ENCODE results near the gene LAMTOR2.
A peak's percentile ranks its signal among the peaks of the same experiment; 100 is the strongest.
"Not testable (repeated sequence)": the region's sequence is repeated elsewhere in the genome, so short reads cannot be mapped to it uniquely, and the experiment has no call there.

Gene LAMTOR2

DNA sequence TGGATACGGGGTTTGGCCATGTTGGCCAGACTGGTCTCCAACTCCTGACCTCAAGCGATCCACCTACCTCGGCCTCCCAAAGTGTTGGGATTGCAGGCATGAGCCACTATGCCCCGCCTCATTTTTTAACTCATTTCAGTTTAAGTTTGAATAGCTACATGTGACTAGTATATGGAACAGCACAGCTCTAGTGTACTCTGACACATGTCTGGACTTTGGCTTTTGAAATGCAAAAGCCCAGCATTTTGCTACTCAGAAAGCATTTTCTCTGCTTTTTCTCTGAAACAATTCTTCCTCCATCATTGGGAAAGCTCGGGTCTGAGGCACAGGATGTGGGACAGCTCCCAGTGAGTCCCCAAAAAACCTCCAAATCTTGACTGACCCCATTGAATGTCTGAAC, 29.8 kb upstream of the LAMTOR2 start:
- H3K9ac ChIP-seq (ENCODE audit: low read length): no peak overlapping the region
- no peak overlapping the region for H3K27ac ChIP-seq (ENCODE audit: low read depth, low read length)
- H3K4me3 ChIP-seq (ENCODE audit: low read depth, low read length): no peak overlapping the region
- H3K36me3 ChIP-seq (ENCODE audit: control insufficient read depth, insufficient read depth, low read length): peaks cover under 1% of the 10 kb centered on the region; the same call in 1 of the 2 replicates
- H3K9me3 ChIP-seq (ENCODE audit: control insufficient read depth, insufficient read depth, low read depth, low read length): no peaks in the 10 kb centered on the region
- peaks cover 2% of the 10 kb centered on the region for H3K4me1 ChIP-seq (ENCODE audit: control insufficient read depth, insufficient read depth, low read length)
- H3K27me3 ChIP-seq (ENCODE audit: control insufficient read depth, insufficient read depth, low read length): no peaks in the 10 kb centered on the region

DNA sequence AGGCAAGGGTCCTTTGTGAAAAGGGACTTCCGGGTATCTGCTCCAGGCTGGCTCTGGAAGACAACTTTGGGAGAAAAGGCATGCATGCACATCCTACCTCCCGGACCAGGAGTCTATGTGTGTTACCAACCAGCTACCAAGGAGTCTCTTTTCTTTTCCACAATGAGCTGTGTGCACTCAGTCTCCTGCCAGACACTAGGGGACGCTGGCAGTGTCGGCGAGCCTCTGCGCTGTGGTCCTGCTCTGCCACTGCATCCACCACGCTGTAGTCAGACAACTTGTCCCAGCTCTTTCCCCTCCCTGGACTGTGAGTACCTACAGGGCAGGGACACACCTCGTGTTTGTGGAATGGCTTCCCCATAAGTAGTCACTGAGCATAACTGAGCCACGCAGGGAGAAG, 28.7 kb upstream of the LAMTOR2 start:
- Histone ChIP-seq H3K27ac (ENCODE audit: low read depth, low read length) (no peak overlapping the region), H3K9ac (ENCODE audit: low read length) (no peak overlapping the region)

GRCh38 chr1:156026588-156026987, 28.0 kb upstream of the LAMTOR2 start:
- Histone ChIP-seq H3K27ac (ENCODE audit: low read depth, low read length) (no peak overlapping the region), H3K4me1 (ENCODE audit: control insufficient read depth, insufficient read depth, low read length) (no peaks in the 10 kb centered on the region), H3K4me3 (ENCODE audit: low read depth, low read length) (no peak overlapping the region), H3K36me3 (ENCODE audit: control insufficient read depth, insufficient read depth, low read length) (no peaks in the 10 kb centered on the region), H3K27me3 (ENCODE audit: control insufficient read depth, insufficient read depth, low read length) (no peaks in the 10 kb centered on the region), H3K9ac (ENCODE audit: low read length) (no peak overlapping the region), H3K9me3 (ENCODE audit: control insufficient read depth, insufficient read depth, low read depth, low read length) (no peaks in the 10 kb centered on the region)

More for the DNA sequence above, 28.7 kb upstream of the LAMTOR2 start:
- H3K4me3 ChIP-seq (ENCODE audit: low read depth, low read length): no peak overlapping the region
- H3K27me3 ChIP-seq (ENCODE audit: control insufficient read depth, insufficient read depth, low read length): no peaks in the 10 kb centered on the region
- H3K9me3 ChIP-seq (ENCODE audit: control insufficient read depth, insufficient read depth, low read depth, low read length): no peaks in the 10 kb centered on the region
- no peaks in the 10 kb centered on the region for H3K36me3 ChIP-seq (ENCODE audit: control insufficient read depth, insufficient read depth, low read length)
- no peaks in the 10 kb centered on the region for H3K4me1 ChIP-seq (ENCODE audit: control insufficient read depth, insufficient read depth, low read length)

DNA sequence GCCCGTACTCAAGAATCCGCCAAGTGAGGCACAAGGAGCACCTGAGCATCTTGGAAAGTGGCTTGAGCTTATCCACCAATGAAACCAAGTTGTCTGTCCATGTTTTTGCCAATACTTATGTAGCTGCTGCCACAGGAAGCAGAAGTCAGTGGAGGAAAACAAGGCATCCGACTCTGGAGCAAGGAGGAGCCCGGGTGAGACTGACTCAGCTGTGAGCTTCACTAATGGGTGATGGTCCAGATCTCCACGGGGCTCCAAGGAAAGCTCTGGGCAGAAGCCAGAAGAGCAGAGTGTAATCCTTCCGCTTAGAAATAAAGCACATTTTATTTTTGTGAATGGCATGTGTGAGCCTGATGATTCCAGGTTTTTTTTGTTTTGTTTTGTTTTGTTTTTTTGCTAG, 21.6 kb upstream of the LAMTOR2 start:
- Histone ChIP-seq H3K4me1 (ENCODE audit: control insufficient read depth, insufficient read depth, low read length) (no peaks in the 10 kb centered on the region), H3K36me3 (ENCODE audit: control insufficient read depth, insufficient read depth, low read length) (peaks cover 12% of the 10 kb centered on the region), H3K4me3 (ENCODE audit: low read depth, low read length) (no peak overlapping the region), H3K9me3 (ENCODE audit: control insufficient read depth, insufficient read depth, low read depth, low read length) (no peaks in the 10 kb centered on the region), H3K27me3 (ENCODE audit: control insufficient read depth, insufficient read depth, low read length) (no peaks in the 10 kb centered on the region), H3K9ac (ENCODE audit: low read length) (no peak overlapping the region), H3K27ac (ENCODE audit: low read depth, low read length) (no peak overlapping the region)

- not testable (repeated sequence) for H3K4me1 ChIP-seq (ENCODE audit: control insufficient read depth, insufficient read depth, low read length); H3K9ac ChIP-seq (ENCODE audit: low read length)
These were observed 19.6 kb upstream of the LAMTOR2 start for GRCh38 chr1:156034991-156035390.

GRCh38 chr1:156042828-156043227, 11.8 kb upstream of the LAMTOR2 start:
- peaks cover 58% of the 10 kb centered on the region for H3K36me3 ChIP-seq (ENCODE audit: control insufficient read depth, insufficient read depth, low read length)
- H3K27me3 ChIP-seq (ENCODE audit: control insufficient read depth, insufficient read depth, low read length): no peaks in the 10 kb centered on the region
- H3K9ac ChIP-seq (ENCODE audit: low read length): no peak overlapping the region
- H3K4me3 ChIP-seq (ENCODE audit: low read depth, low read length): no peak overlapping the region
- no peaks in the 10 kb centered on the region for H3K4me1 ChIP-seq (ENCODE audit: control insufficient read depth, insufficient read depth, low read length)
- no peak overlapping the region for H3K27ac ChIP-seq (ENCODE audit: low read depth, low read length)
- H3K9me3 ChIP-seq (ENCODE audit: control insufficient read depth, insufficient read depth, low read depth, low read length): no peaks in the 10 kb centered on the region

More at GRCh38 chr1:156034991-156035390, 19.6 kb upstream of the LAMTOR2 start:
- not testable (repeated sequence) for H3K27me3 ChIP-seq (ENCODE audit: control insufficient read depth, insufficient read depth, low read length); H3K9me3 ChIP-seq (ENCODE audit: control insufficient read depth, insufficient read depth, low read depth, low read length); H3K27ac ChIP-seq (ENCODE audit: low read depth, low read length); H3K4me3 ChIP-seq (ENCODE audit: low read depth, low read length)
- H3K36me3 ChIP-seq (ENCODE audit: control insufficient read depth, insufficient read depth, low read length): peaks cover 20% of the 10 kb centered on the region

DNA sequence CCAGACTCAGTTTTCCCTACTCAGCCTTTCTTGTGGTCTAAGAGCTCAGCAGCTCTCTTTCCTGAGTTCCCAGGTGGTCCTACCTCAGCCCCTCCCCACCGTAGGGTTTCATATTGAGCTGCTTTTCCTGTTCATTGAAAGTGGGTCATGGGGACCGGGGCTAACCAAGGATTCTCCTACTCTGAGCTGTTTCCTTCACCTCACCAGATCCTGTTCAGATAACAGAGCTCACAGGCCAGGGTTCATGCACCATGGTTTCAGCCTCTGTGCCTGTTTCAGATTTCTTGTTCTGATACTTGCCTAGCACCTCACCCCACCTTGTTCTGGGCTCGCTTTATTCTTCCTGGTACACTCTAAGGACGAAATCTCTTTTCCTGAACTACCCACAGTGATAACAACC, 9.5 kb upstream of the LAMTOR2 start:
- no peak overlapping the region for H3K4me3 ChIP-seq (ENCODE audit: low read depth, low read length)
- H3K4me1 ChIP-seq (ENCODE audit: control insufficient read depth, insufficient read depth, low read length): no peaks in the 10 kb centered on the region
- no peaks in the 10 kb centered on the region for H3K9me3 ChIP-seq (ENCODE audit: control insufficient read depth, insufficient read depth, low read depth, low read length)
- no peak overlapping the region for H3K9ac ChIP-seq (ENCODE audit: low read length)
- H3K27me3 ChIP-seq (ENCODE audit: control insufficient read depth, insufficient read depth, low read length): no peaks in the 10 kb centered on the region
- H3K27ac ChIP-seq (ENCODE audit: low read depth, low read length): no peak overlapping the region
- peaks cover 70% of the 10 kb centered on the region for H3K36me3 ChIP-seq (ENCODE audit: control insufficient read depth, insufficient read depth, low read length)

- no peak overlapping the region for H3K27ac ChIP-seq (ENCODE audit: low read depth, low read length)
- peaks cover 43% of the 10 kb centered on the region for H3K36me3 ChIP-seq (ENCODE audit: control insufficient read depth, insufficient read depth, low read length)
- no peak overlapping the region for H3K4me3 ChIP-seq (ENCODE audit: low read depth, low read length)
- H3K9me3 ChIP-seq (ENCODE audit: control insufficient read depth, insufficient read depth, low read depth, low read length): no peaks in the 10 kb centered on the region
- no peaks in the 10 kb centered on the region for H3K4me1 ChIP-seq (ENCODE audit: control insufficient read depth, insufficient read depth, low read length)
- no peak overlapping the region for H3K9ac ChIP-seq (ENCODE audit: low read length)
- H3K27me3 ChIP-seq (ENCODE audit: control insufficient read depth, insufficient read depth, low read length): no peaks in the 10 kb centered on the region
These were observed 5.8 kb upstream of the LAMTOR2 start for GRCh38 chr1:156048663-156049258.

GRCh38 chr1:156050376-156050775, 4.2 kb upstream of the LAMTOR2 start:
- Histone ChIP-seq H3K27me3 (ENCODE audit: control insufficient read depth, insufficient read depth, low read length) (no peaks in the 10 kb centered on the region), H3K9ac (ENCODE audit: low read length) (no peak overlapping the region), H3K27ac (ENCODE audit: low read depth, low read length) (no peak overlapping the region), H3K36me3 (ENCODE audit: control insufficient read depth, insufficient read depth, low read length) (peaks cover 29% of the 10 kb centered on the region), H3K4me3 (ENCODE audit: low read depth, low read length) (no peak overlapping the region), H3K4me1 (ENCODE audit: control insufficient read depth, insufficient read depth, low read length) (no peaks in the 10 kb centered on the region), H3K9me3 (ENCODE audit: control insufficient read depth, insufficient read depth, low read depth, low read length) (no peaks in the 10 kb centered on the region)

GRCh38 chr1:156051011-156051725, 3.4 kb upstream of the LAMTOR2 start:
- Histone ChIP-seq H3K9ac (ENCODE audit: low read length) (no peak overlapping the region), H3K27me3 (ENCODE audit: control insufficient read depth, insufficient read depth, low read length) (no peaks in the 10 kb centered on the region), H3K4me3 (ENCODE audit: low read depth, low read length) (no peak overlapping the region), H3K4me1 (ENCODE audit: control insufficient read depth, insufficient read depth, low read length) (no peaks in the 10 kb centered on the region; the same call in 1 of the 2 replicates), H3K27ac (ENCODE audit: low read depth, low read length) (no peak overlapping the region), H3K9me3 (ENCODE audit: control insufficient read depth, insufficient read depth, low read depth, low read length) (no peaks in the 10 kb centered on the region), H3K36me3 (ENCODE audit: control insufficient read depth, insufficient read depth, low read length) (peaks cover 27% of the 10 kb centered on the region)

DNA sequence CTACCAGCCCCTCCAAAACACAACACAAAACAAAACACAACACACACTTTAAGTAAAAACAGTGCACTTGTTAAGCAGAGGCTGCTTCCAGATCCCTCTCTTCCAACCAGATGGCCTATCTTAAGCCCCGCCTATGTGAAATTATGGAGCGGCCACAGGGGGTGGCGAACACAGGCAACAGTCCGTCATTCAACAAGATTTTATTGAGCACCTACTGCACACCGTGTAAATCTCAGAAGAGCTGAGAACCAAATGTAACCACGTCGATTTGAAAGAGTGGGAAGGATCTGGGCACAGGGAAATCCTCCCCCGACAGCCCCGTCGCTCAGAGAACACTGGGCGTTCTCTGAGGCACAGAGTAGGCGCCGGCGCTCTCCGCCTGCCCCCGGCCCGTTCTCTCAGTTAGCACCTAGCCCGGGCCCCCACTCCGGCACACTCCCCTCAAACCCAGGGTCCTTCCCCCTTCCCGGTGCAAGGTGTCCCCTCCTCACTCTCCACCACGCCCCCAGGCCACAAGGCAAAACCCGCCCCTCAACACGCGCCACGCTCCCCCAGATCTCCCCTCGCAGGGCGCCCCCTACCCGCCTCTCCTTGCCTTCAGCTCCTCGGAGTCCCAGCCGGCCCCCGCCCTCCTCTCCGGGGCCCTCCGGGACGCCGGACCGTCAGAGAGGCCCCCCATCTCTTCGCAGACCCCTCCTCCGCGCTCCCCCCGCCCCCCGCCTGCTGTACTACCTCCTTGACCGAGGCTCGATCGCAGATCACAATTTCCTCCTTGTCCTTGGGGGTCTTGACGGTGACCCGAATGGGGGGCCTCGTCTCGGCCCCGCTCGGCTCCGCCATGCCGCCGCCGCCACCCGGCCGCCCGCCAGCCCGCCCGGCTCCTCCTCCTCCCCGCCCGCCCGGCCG, 1.5 kb upstream of the LAMTOR2 start:
- H3K4me3 ChIP-seq (ENCODE audit: low read depth, low read length): peak overlapping the region; percentile 80
- H3K9me3 ChIP-seq (ENCODE audit: control insufficient read depth, insufficient read depth, low read depth, low read length): no peaks in the 10 kb centered on the region
- H3K4me1 ChIP-seq (ENCODE audit: control insufficient read depth, insufficient read depth, low read length): no peaks in the 10 kb centered on the region; the same call in 1 of the 2 replicates
- peak overlapping the region; percentile 50 for H3K9ac ChIP-seq (ENCODE audit: low read length)
- H3K27ac ChIP-seq (ENCODE audit: low read depth, low read length): no peak overlapping the region
- peaks cover 33% of the 10 kb centered on the region for H3K36me3 ChIP-seq (ENCODE audit: control insufficient read depth, insufficient read depth, low read length)
- no peaks in the 10 kb centered on the region for H3K27me3 ChIP-seq (ENCODE audit: control insufficient read depth, insufficient read depth, low read length)

All from HUES6 (cell line).